Tibial nerve (tissue), 4 donors: ENCODE measurements around the gene THAP10. TPM values are rescaled to one million over a fixed set of nuclear protein-coding genes. Genes with fewer than 3 reads are reported as not detected.

Source experiments
- DNase-seq, 2 donors: peaks; one replicate each; pipeline ENCODE4 v3.0.0-alpha.2; 2019; ENCODE audit warnings: low spot score in 2 of 2
- H3K27ac ChIP-seq, 4 donors: fragments of 200-600 bp; sonication (generic) in 3 of 4; one replicate each; pipeline ENCODE4 v1.5.1; 2017 to 2019; ENCODE audit warnings: mild to moderate bottlenecking in 1 of 4
- H3K27me3 ChIP-seq, 2 donors: fragments of 200-600 bp; sonication (generic) in 1 of 2; one replicate each; pipeline versions ENCODE4 v1.5.1 to v1.6.0; 2017 to 2019
- H3K36me3 ChIP-seq, 3 donors: fragments of 200-600 bp; sonication (generic); one replicate each; pipeline ENCODE4 v1.5.1; 2018 to 2019
- H3K4me1 ChIP-seq, 4 donors: fragments of 200-600 bp; sonication (generic) in 3 of 4; one replicate each; pipeline ENCODE4 v1.5.1; 2017 to 2019
- H3K4me3 ChIP-seq, 4 donors: fragments of 200-600 bp; sonication (generic) in 3 of 4; one replicate each; pipeline ENCODE4 v1.5.1; 2017 to 2019; ENCODE audit warnings: mild to moderate bottlenecking in 1 of 4, moderate library complexity in 1 of 4
- H3K9me3 ChIP-seq, 4 donors: fragments of 200-600 bp; sonication (generic) in 3 of 4; one replicate each; pipeline ENCODE4 v1.5.1; 2017 to 2019
- CTCF ChIP-seq, 5 experiments: fragments of 200-600 bp in 3 of 5; fragments of 450-650 bp in 2 of 5; sonication (generic) in 3 of 5; IDR thresholded peaks; one replicate each; pipeline ENCODE4 v1.5.1; 2016 to 2019; ENCODE audit warnings: antibody characterized with exemption in 5 of 5, mild to moderate bottlenecking in 3 of 5, moderate library complexity in 2 of 5
- EP300 ChIP-seq, 2 donors: sonication (generic); formaldehyde crosslinking; IDR thresholded peaks; one replicate each; pipeline ENCODE4 v1.6.1; 2017; ENCODE audit warnings: antibody characterized with exemption in 2 of 2, mild to moderate bottlenecking in 1 of 2
- POLR2A ChIP-seq, 2 donors: fragments of 450-650 bp; IDR thresholded peaks; one replicate each; pipeline ENCODE4 v1.6.1; 2017; ENCODE audit warnings: antibody characterized with exemption in 2 of 2, mild to moderate bottlenecking in 2 of 2, moderate library complexity in 2 of 2
- WGBS, 2 donors: methylation state at CpG; one replicate each; pipeline ENCODE4 v1.1.5; 2018; 5-methylcytosine and 5-hydroxymethylcytosine counted together
- total RNA-seq, 4 donors: library from RNA; depleted of rRNA; stranded (reverse); fragments of >200 nt; gene quantifications; one replicate each; pipeline ENCODE4 v1.1.0, GENCODE V29; 2016

The THAP10 gene
- total RNA-seq, 4 donors from 2014 or later = 1.2 to 9.8 (median 3.0) TPM

DNA sequence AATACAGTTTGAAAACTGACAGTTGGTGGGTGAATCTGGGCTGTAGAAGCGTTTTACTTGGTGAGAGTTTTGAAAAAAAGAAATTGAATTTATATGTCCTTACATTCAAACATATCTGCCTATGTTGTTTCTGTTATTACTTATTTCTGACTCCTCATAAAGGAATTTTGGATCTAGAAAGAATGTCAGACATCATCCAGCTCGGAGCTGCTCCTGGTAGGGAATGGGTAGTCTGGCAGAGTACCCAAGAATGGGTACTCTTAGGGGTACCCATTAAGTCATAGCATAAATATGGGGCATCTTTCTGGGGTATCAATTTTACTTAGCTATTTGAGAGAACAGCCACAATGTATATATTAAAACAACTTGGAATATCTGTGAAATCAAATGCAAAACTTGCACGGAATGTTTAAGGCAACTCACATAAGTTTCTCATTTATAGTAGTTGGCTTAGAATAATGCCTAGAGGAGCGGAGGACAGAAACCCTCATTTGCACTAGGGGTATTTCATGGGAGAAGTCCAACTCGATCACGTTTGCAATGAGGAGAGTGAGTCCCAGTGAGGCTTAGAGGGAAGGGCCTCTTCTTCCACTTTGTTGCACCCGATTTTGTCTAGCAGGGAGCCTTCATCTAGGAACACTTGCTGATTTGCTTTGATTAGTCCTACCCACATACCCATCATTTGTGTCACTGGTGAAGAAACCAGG is 35.9 kb downstream of the THAP10 start:
- no peak for TF ChIP-seq EP300 (IDR thresholded peaks at IDR 0.05)
- peak in 1 of 2 donors; percentile 44 for TF ChIP-seq POLR2A (IDR thresholded peaks at IDR 0.05)
- Histone ChIP-seq H3K4me1 (peaks cover 0 to 68% (median 13%) of the 10 kb centered on the region in 4 donors), H3K4me3 (no peak overlapping the region), H3K9me3 (no peaks in the 10 kb centered on the region), H3K27me3 (no peaks in the 10 kb centered on the region), H3K36me3 (peaks cover 0 to 8% (median 0%) of the 10 kb centered on the region in 3 donors), H3K27ac (peak overlapping the region; percentile 25 to 96 (median 65))
- no peak for DNase-seq
- 62 to 63% methylated on average over 7 of the region's 7 CpGs for WGBS, 2 donors

GRCh38 chr15:70855764-70856163 is 36.5 kb downstream of the THAP10 start:
- WGBS, 2 donors = 90 to 92% methylated on average over 2 of the region's 2 CpGs
- peaks cover 0 to 73% (median 13%) of the 10 kb centered on the region in 4 donors for H3K4me1 ChIP-seq
- DNase-seq = no peak
- H3K36me3 ChIP-seq = peaks cover 0 to 9% (median 0%) of the 10 kb centered on the region in 3 donors
- peak overlapping the region in 3 of 4 donors; percentile 63 to 98 (median 96) for H3K27ac ChIP-seq
- TF ChIP-seq CTCF (IDR thresholded peaks at IDR 0.05) = no peak
- TF ChIP-seq EP300 (IDR thresholded peaks at IDR 0.05) = no peak
- no peak for TF ChIP-seq POLR2A (IDR thresholded peaks at IDR 0.05)
- H3K4me3 ChIP-seq = no peak overlapping the region
- no peaks in the 10 kb centered on the region for H3K27me3 ChIP-seq
- H3K9me3 ChIP-seq = no peaks in the 10 kb centered on the region

DNA sequence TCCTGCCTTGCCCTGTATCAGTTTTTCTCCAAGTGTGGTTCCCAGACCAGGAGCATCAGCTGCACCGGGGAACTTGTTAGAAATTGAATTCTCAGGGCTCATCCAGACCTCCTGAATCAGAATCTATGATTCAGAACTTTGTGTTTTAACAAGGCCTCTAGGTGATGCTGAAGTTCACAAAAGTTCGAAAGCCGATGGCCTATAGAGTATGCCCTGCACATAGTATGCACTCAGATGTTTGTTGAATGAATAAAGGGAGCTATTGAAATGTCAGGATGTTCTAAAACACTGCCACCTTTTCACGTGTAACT is 37.6 kb downstream of the THAP10 start:
- H3K9me3 ChIP-seq = no peaks in the 10 kb centered on the region
- H3K36me3 ChIP-seq = peaks cover 0 to 9% (median 0%) of the 10 kb centered on the region in 3 donors
- peak overlapping the region; percentile 76 to 98 (median 94) for H3K27ac ChIP-seq
- 30 to 41% methylated on average over 4 of the region's 4 CpGs for WGBS, 2 donors
- DNase-seq = peak in 1 of 2 donors; percentile 40
- TF ChIP-seq POLR2A (IDR thresholded peaks at IDR 0.05) = no peak
- peak in 1 of 2 donors; percentile 15 for TF ChIP-seq EP300 (IDR thresholded peaks at IDR 0.05)
- peak in 1 of 5 experiments; percentile 18 for TF ChIP-seq CTCF (IDR thresholded peaks at IDR 0.05)
- H3K27me3 ChIP-seq = no peaks in the 10 kb centered on the region
- H3K4me1 ChIP-seq = peaks cover 0 to 79% (median 13%) of the 10 kb centered on the region in 4 donors
- H3K4me3 ChIP-seq = peak overlapping the region; percentile 54 to 94 (median 78)

DNA sequence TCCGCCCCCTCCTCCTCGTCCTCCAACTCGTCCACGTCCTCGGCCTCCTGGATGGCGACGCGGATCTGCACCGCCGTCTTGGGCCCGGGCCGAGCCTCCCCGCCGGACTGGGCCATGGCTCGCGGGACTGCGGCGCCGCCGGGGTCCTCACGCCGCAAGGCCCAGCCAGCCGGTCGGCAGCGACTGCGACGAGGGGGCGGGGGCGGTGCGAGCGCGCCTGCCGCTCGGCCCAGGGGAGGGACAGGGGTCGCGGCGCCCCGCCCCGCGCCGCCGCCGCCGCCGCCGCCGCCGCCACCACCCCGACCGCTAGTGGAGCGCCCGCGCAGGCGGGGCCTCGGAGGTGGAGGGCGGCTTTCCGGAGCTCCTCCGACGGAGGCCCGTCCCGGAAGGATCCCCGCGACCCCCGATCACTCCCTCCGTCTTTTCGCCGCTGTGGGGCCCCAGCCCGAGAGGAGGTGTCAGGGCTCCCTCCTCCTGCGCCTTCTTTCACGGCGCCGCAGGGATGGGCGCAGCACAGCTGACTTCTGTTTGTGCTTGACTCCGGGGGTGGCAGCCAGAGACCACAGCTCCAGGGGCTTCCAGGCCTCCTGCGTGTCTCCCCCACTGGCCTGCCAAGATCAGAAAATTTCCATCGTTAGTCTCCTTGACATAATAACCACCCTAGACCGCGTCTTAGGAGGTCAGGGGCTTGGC is 38.1 kb downstream of the THAP10 start, which contains the start of gene LARP6:
LARP6 (minus strand) TSS at position 185 of the 693 bp plus-strand sequence; CDS start at position 116, 69 bp downstream.
- 7 to 10% methylated on average over 3 to 12 of the region's 78 CpGs for WGBS, 2 donors

More for the DNA sequence above, 38.1 kb downstream of the THAP10 start, which contains the start of gene LARP6:
- H3K9me3 ChIP-seq = no peaks in the 10 kb centered on the region
- H3K27ac ChIP-seq = peak within 1 kb of the TSS; percentile 76 to 98 (median 94)
- peak within 1 kb of the TSS; percentile 62 to 94 (median 78) for H3K4me3 ChIP-seq
- no peaks in the 10 kb centered on the region for H3K27me3 ChIP-seq
- peaks cover 0 to 80% (median 13%) of the 10 kb centered on the region in 4 donors for H3K4me1 ChIP-seq
- peak in 1 of 2 donors; percentile 21 for DNase-seq
- TF ChIP-seq CTCF (IDR thresholded peaks at IDR 0.05) (peak in 1 of 5 experiments; percentile 15), EP300 (IDR thresholded peaks at IDR 0.05) (peak in 1 of 2 donors; percentile 59), POLR2A (IDR thresholded peaks at IDR 0.05) (peak; percentile 36 to 73)
- peaks cover 0 to 9% (median 0%) of the 10 kb centered on the region in 3 donors for H3K36me3 ChIP-seq
